ENCODE measurements around the gene PROS1.

DNA sequence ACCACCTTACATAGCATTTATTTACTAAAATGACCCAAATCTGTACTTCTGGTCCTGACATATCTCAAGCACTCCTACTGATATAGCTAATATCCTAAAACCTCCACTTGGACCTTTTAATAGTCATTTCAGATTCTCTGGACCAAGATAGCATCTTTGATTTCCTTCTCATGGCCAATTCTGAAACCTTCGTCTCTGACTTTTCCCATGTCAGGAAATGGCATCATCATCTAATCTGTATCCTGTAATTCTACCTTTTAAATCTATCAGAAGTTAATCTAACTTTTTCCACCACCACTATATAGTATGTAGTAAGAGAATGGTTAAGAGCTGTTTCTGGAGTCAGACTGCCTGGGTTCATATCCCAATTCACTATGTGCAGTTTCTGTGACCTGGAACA lies 38.5 kb upstream of the PROS1 start:
- TF ChIP-seq, protein P1, sequence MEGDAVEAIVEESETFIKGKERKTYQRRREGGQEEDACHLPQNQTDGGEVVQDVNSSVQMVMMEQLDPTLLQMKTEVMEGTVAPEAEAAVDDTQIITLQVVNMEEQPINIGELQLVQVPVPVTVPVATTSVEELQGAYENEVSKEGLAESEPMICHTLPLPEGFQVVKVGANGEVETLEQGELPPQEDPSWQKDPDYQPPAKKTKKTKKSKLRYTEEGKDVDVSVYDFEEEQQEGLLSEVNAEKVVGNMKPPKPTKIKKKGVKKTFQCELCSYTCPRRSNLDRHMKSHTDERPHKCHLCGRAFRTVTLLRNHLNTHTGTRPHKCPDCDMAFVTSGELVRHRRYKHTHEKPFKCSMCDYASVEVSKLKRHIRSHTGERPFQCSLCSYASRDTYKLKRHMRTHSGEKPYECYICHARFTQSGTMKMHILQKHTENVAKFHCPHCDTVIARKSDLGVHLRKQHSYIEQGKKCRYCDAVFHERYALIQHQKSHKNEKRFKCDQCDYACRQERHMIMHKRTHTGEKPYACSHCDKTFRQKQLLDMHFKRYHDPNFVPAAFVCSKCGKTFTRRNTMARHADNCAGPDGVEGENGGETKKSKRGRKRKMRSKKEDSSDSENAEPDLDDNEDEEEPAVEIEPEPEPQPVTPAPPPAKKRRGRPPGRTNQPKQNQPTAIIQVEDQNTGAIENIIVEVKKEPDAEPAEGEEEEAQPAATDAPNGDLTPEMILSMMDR (IDR thresholded peaks at IDR 0.05): no peak
- TF ChIP-seq POLR2A (IDR thresholded peaks at IDR 0.05) (no peak), POLR2AphosphoS5 (IDR thresholded peaks at IDR 0.05) (no peak), EP300 (IDR thresholded peaks at IDR 0.05; ENCODE audit: low read depth) (no peak)
